BLaER1 treated with 17β-estradiol and CSF1 and Interleukin-3, amounts not matched to agents 10 nM and 100 nM (cell line): ENCODE data around the gene STK17A.

Source experiments
- H3K27ac ChIP-seq, 11 experiments: shearing (Covaris generic); formaldehyde crosslinking; 2 replicates each; pipeline ENCODE4 v1.8.1; 2022
- H3K27me3 ChIP-seq, 11 experiments: shearing (Covaris generic); formaldehyde crosslinking; 2 replicates each; pipeline ENCODE4 v1.8.1; 2022
- H3K36me3 ChIP-seq, 11 experiments: shearing (Covaris generic); formaldehyde crosslinking; 2 replicates each; pipeline ENCODE4 v1.8.1; 2022
- H3K4me1 ChIP-seq, 10 experiments: shearing (Covaris generic); formaldehyde crosslinking; 2 replicates each; pipeline ENCODE4 v1.8.1; 2022
- H3K4me2 ChIP-seq, 11 experiments: shearing (Covaris generic); formaldehyde crosslinking; 2 replicates each; pipeline ENCODE4 v1.8.1; 2022
- H3K4me3 ChIP-seq, 10 experiments: shearing (Covaris generic); formaldehyde crosslinking; 2 replicates each; pipeline ENCODE4 v1.8.1; 2022
- H3K9ac ChIP-seq, 11 experiments: shearing (Covaris generic); formaldehyde crosslinking; 2 replicates each; pipeline ENCODE4 v1.8.1; 2022
- H3K9me3 ChIP-seq, 11 experiments: shearing (Covaris generic); formaldehyde crosslinking; replicated peaks in 1 of 11; 2 replicates each; pipeline ENCODE4 v1.8.1; 2022
- H4K20me1 ChIP-seq, 11 experiments: shearing (Covaris generic); formaldehyde crosslinking; 2 replicates each; pipeline ENCODE4 v1.8.1; 2022
- Cebpa-rat ChIP-seq, 11 experiments: shearing (Covaris generic); IDR thresholded peaks; 2 replicates each; pipeline ENCODE4 v1.8.1; 2022

The STK17A gene

DNA sequence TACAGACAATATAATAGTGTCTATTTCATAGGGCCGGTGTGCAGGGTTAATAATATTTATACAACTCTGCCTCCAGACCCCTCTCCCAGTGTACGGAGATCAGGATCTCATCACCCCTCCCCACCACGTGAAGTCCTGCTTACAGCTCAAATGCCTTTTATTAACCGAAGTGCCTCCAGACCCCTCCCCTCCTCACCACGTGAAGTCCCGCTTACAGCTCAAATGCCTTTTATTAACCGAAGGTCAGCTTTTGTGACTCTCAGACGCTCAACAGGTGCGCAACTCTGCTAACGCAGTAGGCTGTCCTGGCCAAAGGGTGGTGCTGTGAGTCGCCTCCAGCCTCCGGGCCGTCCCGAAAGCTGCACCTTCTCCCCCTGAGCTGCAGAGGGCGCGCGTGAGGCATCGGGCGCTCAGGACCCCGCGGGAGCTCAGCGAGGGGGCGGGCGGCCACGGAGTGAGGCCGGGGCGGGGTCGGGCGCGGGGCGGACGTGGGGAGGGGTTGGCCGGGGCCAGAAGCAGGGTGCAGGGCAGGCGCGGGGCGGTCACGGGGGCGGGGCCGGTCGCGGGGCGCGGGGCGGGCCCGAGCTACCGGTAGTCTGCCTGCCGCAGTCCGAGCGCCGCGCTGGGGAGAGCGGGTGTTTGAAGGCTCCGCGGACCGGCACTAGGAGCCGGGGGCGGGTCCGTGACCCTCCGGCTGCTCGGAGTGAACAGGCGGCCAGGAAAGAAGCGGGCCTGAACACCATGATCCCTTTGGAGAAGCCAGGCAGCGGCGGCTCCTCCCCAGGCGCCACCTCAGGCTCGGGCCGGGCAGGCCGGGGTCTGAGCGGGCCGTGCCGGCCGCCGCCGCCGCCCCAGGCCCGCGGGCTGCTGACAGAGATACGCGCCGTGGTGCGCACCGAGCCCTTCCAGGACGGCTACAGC lies at the start of gene STK17A:
STK17A (plus strand) TSS at position 606 of the 921 bp plus-strand sequence; CDS start at position 742, 136 bp downstream.
- Histone ChIP-seq H3K4me2 (peak within 1 kb of the TSS; percentile 87 to 99 (median 93)), H3K36me3 (no peaks in the 10 kb centered on the region), H3K9me3 (peaks cover 0 to 3% (median 0%) of the 10 kb centered on the region in 11 experiments; a peak in 1 of 22 replicates), H3K9ac (peak within 1 kb of the TSS; percentile 89 to 98 (median 97)), H3K4me3 (peak within 1 kb of the TSS; percentile 81 to 99 (median 94)), H3K4me1 (peaks cover 14 to 28% (median 18%) of the 10 kb centered on the region in 10 experiments), H4K20me1 (peaks cover 20 to 48% (median 40%) of the 10 kb centered on the region in 11 experiments; a peak in 20 of 22 replicates), H3K27me3 (no peaks in the 10 kb centered on the region; a peak in 1 of 22 replicates), H3K27ac (peak within 1 kb of the TSS; percentile 88 to 99 (median 93))
- no peak for TF ChIP-seq Cebpa-rat (IDR thresholded peaks at IDR 0.05)

DNA sequence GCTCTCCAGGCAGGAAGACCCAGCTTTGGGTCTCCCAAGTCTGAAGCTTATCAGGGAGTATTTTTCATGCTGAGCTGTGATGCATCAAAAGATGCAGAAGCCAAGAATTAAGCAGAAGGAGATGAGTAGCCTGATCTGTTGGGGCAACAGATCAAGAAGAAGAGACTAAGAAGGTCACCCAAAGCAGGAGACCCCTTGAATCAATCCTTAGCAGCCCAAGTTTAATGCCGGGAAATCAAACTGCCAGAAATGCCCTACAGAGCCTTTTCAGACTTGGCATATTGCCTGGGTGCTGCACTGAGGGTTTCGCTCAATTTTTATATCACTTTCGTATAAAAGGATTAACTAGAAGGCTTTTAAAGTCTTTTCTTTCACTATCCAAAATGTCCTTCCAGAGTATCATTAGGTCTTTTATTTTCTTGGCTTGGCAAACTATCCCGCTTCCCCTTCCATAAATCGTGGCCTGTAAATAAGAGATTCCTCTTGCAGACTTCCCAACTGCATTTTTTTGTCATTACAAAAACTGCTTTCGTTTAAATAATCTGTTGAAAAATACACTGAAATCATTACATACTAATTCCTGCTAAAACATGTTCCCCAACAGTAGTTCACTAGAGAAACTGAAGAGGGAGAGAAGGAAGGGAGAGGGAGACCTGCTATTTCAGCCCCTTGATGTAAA lies 49.0 kb upstream of the STK17A start:
- Histone ChIP-seq H3K27ac (no peak overlapping the region), H3K27me3 (no peaks in the 10 kb centered on the region), H3K4me1 (peaks cover 0 to 37% (median 21%) of the 10 kb centered on the region in 10 experiments; a peak in 15 of 20 replicates), H3K9ac (no peak overlapping the region), H3K4me2 (no peak overlapping the region), H3K9me3 (no peaks in the 10 kb centered on the region), H3K36me3 (no peaks in the 10 kb centered on the region), H4K20me1 (no peaks in the 10 kb centered on the region; a peak in 2 of 22 replicates), H3K4me3 (no peak overlapping the region)
- no peak for TF ChIP-seq Cebpa-rat (IDR thresholded peaks at IDR 0.05)

DNA sequence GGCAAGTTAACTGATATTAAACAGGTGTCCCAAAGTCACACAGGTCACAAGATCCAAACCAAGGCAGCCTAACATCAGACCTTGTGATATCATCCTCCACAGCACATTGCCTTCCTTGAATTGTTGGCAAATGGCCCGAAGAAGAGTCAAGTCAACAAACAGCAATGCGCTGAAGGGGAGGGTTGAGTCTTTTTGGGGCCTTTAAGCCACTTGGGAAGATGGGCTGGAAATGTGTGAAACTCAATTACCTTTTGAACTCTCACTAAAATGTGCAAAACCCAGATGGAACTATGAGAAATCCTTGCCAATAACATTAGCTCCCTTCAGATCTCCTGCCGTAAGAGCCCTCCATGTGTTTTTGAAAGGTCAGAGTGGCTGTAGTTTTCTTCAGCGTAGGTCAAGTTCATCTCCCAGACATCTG lies 47.9 kb upstream of the STK17A start:
- Histone ChIP-seq H3K9ac (no peak overlapping the region), H4K20me1 (no peaks in the 10 kb centered on the region; a peak in 2 of 22 replicates), H3K4me1 (peaks cover 0 to 37% (median 21%) of the 10 kb centered on the region in 10 experiments; a peak in 15 of 20 replicates), H3K27me3 (no peaks in the 10 kb centered on the region), H3K4me3 (no peak overlapping the region), H3K27ac (peak overlapping the region in 7 of 11 experiments; percentile 6 to 66 (median 44); a peak in 12 of 22 replicates), H3K36me3 (no peaks in the 10 kb centered on the region), H3K9me3 (no peaks in the 10 kb centered on the region), H3K4me2 (peak overlapping the region in 7 of 11 experiments; percentile 33 to 78 (median 51); a peak in 12 of 22 replicates)
- TF ChIP-seq Cebpa-rat (IDR thresholded peaks at IDR 0.05) = no peak

DNA sequence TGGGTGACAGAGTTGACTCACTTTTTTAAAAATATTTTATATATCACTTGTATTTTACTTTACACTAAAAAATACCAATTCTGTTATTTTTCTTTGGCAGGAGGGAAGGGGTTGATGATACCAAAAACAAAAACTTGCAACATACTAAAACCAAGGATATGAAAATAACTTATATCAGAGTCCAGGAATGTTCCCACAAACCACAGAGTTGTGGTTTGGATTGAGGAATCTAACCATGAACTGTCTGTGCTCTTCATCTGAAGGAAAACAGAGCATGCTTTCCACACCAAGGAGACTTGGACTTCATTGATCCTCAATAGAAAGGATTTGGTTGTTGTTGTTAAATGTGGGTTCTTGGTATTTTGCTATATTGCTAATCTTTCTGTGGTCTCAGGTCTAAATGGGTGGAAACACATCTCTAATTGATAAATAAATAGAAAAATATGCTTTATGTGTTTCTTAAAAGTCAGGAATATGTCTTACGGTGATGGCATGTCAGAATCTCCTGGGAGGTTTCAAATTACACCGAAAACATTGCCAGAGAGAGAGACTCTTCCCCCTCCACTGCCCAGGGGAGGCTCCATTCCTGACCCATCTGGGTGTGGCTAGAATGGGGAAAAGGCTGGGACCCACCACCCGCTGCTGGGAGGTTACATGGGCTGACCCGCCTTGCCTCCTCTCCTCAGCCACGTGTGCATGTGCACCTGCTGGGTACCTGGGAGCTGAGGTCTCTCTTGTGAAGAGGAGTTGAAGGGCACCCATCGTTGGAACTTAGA lies 46.9 kb upstream of the STK17A start:
- H3K4me3 ChIP-seq = no peak overlapping the region

DNA sequence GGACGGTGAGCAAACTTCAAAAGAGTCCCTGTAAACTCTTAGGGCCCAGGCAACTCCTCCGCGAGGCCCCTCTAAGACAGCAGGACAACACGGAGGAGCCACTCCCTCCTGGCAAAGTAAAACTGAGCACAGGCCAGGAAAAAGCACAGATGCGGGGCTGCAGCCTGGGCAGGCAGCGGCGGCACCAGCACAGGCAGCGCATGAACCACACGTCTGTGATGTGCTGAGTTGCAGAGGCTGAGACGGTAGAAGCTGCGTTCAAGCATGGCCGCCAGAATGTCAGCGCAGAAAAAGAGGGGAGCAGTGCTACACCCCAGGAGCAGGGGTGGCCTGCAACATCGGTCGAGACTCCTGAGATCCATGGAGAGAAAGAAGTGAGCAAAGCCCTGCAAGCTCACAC lies 46.1 kb upstream of the STK17A start:
- H3K9ac ChIP-seq = peak overlapping the region in 1 of 11 experiments; percentile 7; a peak in 1 of 22 replicates
- H3K27ac ChIP-seq = peak overlapping the region in 7 of 11 experiments; percentile 11 to 62 (median 52); a peak in 11 of 22 replicates

More for the DNA sequence above, 46.9 kb upstream of the STK17A start:
- peak overlapping the region in 1 of 11 experiments; percentile 7; a peak in 3 of 22 replicates for H3K9ac ChIP-seq
- H3K27ac ChIP-seq = peak overlapping the region in 7 of 11 experiments; percentile 11 to 66 (median 55); a peak in 13 of 22 replicates
- H4K20me1 ChIP-seq = no peaks in the 10 kb centered on the region; a peak in 2 of 22 replicates
- no peaks in the 10 kb centered on the region for H3K36me3 ChIP-seq
- no peak for TF ChIP-seq Cebpa-rat (IDR thresholded peaks at IDR 0.05)
- H3K4me1 ChIP-seq = peaks cover 0 to 37% (median 21%) of the 10 kb centered on the region in 10 experiments; a peak in 15 of 20 replicates
- H3K4me2 ChIP-seq = peak overlapping the region in 9 of 11 experiments; percentile 8 to 78 (median 49); a peak in 16 of 22 replicates
- no peaks in the 10 kb centered on the region for H3K9me3 ChIP-seq
- no peaks in the 10 kb centered on the region for H3K27me3 ChIP-seq

DNA sequence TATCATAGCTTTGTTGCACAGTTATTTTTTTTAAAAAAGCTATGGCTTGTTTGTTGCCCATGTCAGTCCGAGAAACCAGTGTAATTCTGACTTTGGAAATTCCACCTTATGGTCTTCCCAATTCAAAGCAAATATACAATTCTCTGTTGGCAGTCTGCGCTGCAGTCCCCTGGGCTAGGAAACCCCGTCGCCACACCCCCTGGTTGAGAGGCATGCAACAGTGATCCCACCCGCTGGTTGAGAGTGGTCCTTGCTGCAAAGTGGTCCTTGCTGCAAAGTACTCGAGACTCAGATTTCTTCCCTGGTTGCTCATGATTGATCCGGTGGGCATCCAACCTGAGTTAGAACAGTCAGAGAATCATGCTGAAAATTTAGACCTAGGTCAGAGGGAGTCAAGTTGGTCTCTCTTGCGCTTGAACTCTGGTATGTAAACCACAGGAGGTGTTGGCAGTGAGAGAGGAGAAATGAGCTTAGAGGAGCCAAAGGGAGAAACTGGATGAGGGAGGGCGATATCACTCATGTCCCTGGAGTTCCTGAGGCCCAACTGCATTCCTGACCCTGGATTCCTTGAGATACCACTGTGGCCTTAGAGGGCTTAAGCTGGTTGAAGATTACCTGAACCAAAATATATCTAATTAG lies 45.0 kb upstream of the STK17A start:
- H3K4me1 ChIP-seq = peaks cover 0 to 37% (median 21%) of the 10 kb centered on the region in 10 experiments; a peak in 15 of 20 replicates
- H3K9me3 ChIP-seq = no peaks in the 10 kb centered on the region
- no peak for TF ChIP-seq Cebpa-rat (IDR thresholded peaks at IDR 0.05)
- H3K36me3 ChIP-seq = 0 out of 22 replicates have a peak, but pooled peaks cover 0 to 4% (median 0%) of the 10 kb centered on the region in 11 experiments
- H3K4me3 ChIP-seq = no peak overlapping the region
- H3K9ac ChIP-seq = no peak overlapping the region
- H3K27me3 ChIP-seq = no peaks in the 10 kb centered on the region
- H3K27ac ChIP-seq = no peak overlapping the region
- no peaks in the 10 kb centered on the region; a peak in 2 of 22 replicates for H4K20me1 ChIP-seq
- peak overlapping the region in 2 of 11 experiments; percentile 42 to 59; a peak in 4 of 22 replicates for H3K4me2 ChIP-seq

More for the DNA sequence above, 46.1 kb upstream of the STK17A start:
- peaks cover 0 to 37% (median 21%) of the 10 kb centered on the region in 10 experiments; a peak in 15 of 20 replicates for H3K4me1 ChIP-seq
- peak overlapping the region in 6 of 11 experiments; percentile 16 to 78 (median 52); a peak in 10 of 22 replicates for H3K4me2 ChIP-seq
- no peak for TF ChIP-seq Cebpa-rat (IDR thresholded peaks at IDR 0.05)
- H3K4me3 ChIP-seq = no peak overlapping the region
- no peaks in the 10 kb centered on the region for H3K9me3 ChIP-seq
- H3K36me3 ChIP-seq = 0 out of 22 replicates have a peak, but pooled peaks cover 0 to 3% (median 0%) of the 10 kb centered on the region in 11 experiments
- no peaks in the 10 kb centered on the region for H3K27me3 ChIP-seq
- H4K20me1 ChIP-seq = no peaks in the 10 kb centered on the region; a peak in 2 of 22 replicates

DNA sequence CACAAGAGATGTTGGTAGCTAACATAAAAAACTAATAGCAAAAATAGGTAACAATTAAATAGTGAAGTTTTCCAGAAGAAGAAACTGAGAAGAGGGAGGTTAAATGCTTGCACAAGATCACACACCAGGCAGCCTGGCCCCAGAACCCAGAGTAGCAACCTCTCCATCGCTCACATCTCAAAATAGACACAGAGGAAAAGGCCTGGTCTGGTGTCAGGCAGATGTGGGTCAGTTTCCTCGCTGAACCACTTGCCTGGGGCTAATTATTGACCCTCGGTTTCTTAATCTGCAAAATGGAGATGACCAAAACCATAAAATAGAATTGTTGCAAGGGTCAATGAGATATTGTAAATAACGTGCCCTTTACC lies 44.5 kb upstream of the STK17A start:
- H3K4me2 ChIP-seq = peak overlapping the region in 2 of 11 experiments; percentile 42 to 59; a peak in 6 of 22 replicates
- H3K27ac ChIP-seq = no peak overlapping the region
- H3K4me1 ChIP-seq = peaks cover 0 to 37% (median 21%) of the 10 kb centered on the region in 10 experiments; a peak in 15 of 20 replicates
- H3K27me3 ChIP-seq = no peaks in the 10 kb centered on the region
- H3K9ac ChIP-seq = no peak overlapping the region
- no peak overlapping the region for H3K4me3 ChIP-seq
- H3K36me3 ChIP-seq = 0 out of 22 replicates have a peak, but pooled peaks cover 0 to 4% (median 0%) of the 10 kb centered on the region in 11 experiments
- no peaks in the 10 kb centered on the region; a peak in 2 of 22 replicates for H4K20me1 ChIP-seq
- TF ChIP-seq Cebpa-rat (IDR thresholded peaks at IDR 0.05) = no peak
- no peaks in the 10 kb centered on the region for H3K9me3 ChIP-seq
